Right atrium auricular region (tissue), 2 donors: ENCODE measurements around the gene NFATC2IP. TPM values are rescaled to one million over a fixed set of nuclear protein-coding genes. Genes with fewer than 3 reads are reported as not detected.
A peak's percentile ranks its signal among the peaks of the same experiment; 100 is the strongest.

Experiments used
- DNase-seq: peaks from one replicate; pipeline ENCODE4 v3.0.0-alpha.2; 2019; ENCODE audit warnings: low spot score
- H3K27ac ChIP-seq, 2 donors: fragments of 200-600 bp; sonication (generic); 1 replicate in 1 of 2; 2 replicates in 1 of 2; pipeline ENCODE4 v1.5.1; 2016 to 2019
- H3K27me3 ChIP-seq, 2 donors: fragments of 200-600 bp; sonication (generic); one replicate each; pipeline versions ENCODE4 v1.5.1 to v1.6.0; 2017 to 2019
- H3K36me3 ChIP-seq: fragments of 200-600 bp; sonication (generic); one replicate; pipeline ENCODE4 v1.5.1; 2016
- H3K4me1 ChIP-seq, 2 donors: fragments of 200-600 bp; sonication (generic); one replicate each; pipeline versions ENCODE4 v1.5.1 to v1.6.0; 2017 to 2019
- H3K4me3 ChIP-seq, 2 donors: fragments of 200-600 bp; sonication (generic); 1 replicate in 1 of 2; 2 replicates in 1 of 2; pipeline ENCODE4 v1.5.1; 2017 to 2019; ENCODE audit warnings: mild to moderate bottlenecking in 1 of 2, moderate library complexity in 1 of 2
- H3K9me3 ChIP-seq, 2 donors: fragments of 200-600 bp; sonication (generic); one replicate each; pipeline ENCODE4 v1.5.1; 2019
- CTCF ChIP-seq, 2 donors: fragments of 200-600 bp; sonication (generic); IDR thresholded peaks; one replicate each; pipeline ENCODE4 v1.5.1; 2019; ENCODE audit warnings: antibody characterized with exemption in 2 of 2
- total RNA-seq, 2 donors: library from RNA; depleted of rRNA; stranded (reverse); fragments of >200 nt; gene quantifications; one replicate each; pipeline ENCODE4 v1.1.0, GENCODE V29; 2016

The NFATC2IP gene
- 10 to 100 TPM; 10.6 to 13.0 TPM for total RNA-seq

- Histone ChIP-seq H3K9me3 (no peaks in the 10 kb centered on the region), H3K36me3 (peaks cover 21% of the 10 kb centered on the region), H3K4me1 (peaks cover 0 to 12% of the 10 kb centered on the region in 2 donors), H3K4me3 (peak within 1 kb of the TSS; percentile 93 to 97), H3K27me3 (no peaks in the 10 kb centered on the region), H3K27ac (peak within 1 kb of the TSS; percentile 83 to 87)
- peak; percentile 100 for DNase-seq
- no peak for TF ChIP-seq CTCF (IDR thresholded peaks at IDR 0.05)
Measured at GRCh38 chr16:28950648-28951409, at the start of gene NFATC2IP. TSS of gene NFATC2IP (plus strand) at chr16:28950937. CDS start at chr16:28951012, 75 bp downstream.

DNA sequence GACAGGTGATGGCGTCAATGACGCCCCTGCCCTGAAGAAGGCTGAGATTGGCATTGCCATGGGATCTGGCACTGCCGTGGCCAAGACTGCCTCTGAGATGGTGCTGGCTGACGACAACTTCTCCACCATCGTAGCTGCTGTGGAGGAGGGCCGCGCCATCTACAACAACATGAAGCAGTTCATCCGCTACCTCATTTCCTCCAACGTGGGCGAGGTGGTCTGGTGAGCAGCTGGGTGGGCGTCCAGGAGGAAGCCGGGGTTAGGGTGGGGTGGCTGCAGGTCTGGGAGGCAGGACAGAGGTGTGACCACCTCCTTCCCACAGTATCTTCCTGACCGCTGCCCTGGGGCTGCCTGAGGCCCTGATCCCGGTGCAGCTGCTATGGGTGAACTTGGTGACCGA lies 48.9 kb upstream of the NFATC2IP start:
- no peak overlapping the region for H3K4me3 ChIP-seq
- H3K9me3 ChIP-seq = no peaks in the 10 kb centered on the region
- no peak overlapping the region for H3K27ac ChIP-seq
- peaks cover 16% of the 10 kb centered on the region for H3K36me3 ChIP-seq
- no peak for DNase-seq
- no peaks in the 10 kb centered on the region for H3K27me3 ChIP-seq
- no peaks in the 10 kb centered on the region for H3K4me1 ChIP-seq
- no peak for TF ChIP-seq CTCF (IDR thresholded peaks at IDR 0.05)

DNA sequence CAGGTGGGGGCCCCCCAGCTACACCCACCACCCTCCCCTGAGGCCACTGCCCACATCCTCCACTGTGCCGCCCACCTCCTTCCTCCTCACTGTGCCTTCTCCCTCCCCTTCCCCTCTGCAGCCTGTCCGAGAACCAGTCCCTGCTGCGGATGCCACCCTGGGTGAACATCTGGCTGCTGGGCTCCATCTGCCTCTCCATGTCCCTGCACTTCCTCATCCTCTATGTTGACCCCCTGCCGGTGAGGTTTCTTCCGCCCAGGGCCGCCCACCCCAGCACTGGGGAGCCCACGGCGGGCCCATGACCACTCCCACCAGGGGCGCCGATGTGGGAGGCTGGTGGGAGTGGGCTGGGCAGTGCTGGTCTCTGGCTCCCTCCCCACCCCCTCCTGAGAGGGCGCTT lies 47.8 kb upstream of the NFATC2IP start:
- TF ChIP-seq CTCF (IDR thresholded peaks at IDR 0.05) = no peak
- no peaks in the 10 kb centered on the region for H3K27me3 ChIP-seq
- no peak for DNase-seq
- no peaks in the 10 kb centered on the region for H3K9me3 ChIP-seq
- no peaks in the 10 kb centered on the region for H3K4me1 ChIP-seq
- H3K4me3 ChIP-seq = no peak overlapping the region
- no peak overlapping the region for H3K27ac ChIP-seq
- peaks cover 16% of the 10 kb centered on the region for H3K36me3 ChIP-seq

DNA sequence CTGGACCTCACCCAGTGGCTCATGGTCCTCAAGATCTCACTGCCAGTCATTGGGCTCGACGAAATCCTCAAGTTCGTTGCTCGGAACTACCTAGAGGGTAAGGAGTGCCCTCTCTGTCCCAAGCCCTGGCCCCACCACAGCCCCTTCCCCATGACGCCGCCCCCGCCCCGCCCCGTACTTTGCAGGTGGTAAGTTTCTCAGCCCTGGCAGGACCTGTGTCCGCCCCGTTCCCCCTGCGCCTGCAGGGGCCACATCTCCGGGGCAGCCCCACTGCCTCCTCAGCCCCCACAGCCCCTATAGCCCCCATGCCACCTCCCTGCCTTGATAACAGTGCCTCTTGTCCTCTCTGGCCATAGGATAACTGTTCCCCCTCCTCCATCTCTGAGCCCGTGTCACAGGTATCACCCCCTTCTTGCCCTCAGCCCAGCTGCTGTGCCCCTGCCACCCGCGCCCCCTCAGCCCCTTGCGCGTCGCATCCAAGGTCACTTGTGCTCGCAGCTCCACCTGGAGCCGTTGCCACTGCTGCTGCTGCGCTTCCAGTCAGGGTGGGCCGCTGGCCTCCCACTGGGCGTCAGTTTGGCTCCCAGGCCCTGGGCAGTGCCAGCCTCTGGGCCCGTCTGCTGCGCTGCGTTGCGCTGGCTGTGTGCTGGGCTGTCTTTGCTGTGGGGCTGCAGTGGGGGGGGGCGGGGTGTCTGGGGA lies 47.2 kb upstream of the NFATC2IP start:
- DNase-seq = no peak
- no peaks in the 10 kb centered on the region for H3K27me3 ChIP-seq
- peaks cover 19% of the 10 kb centered on the region for H3K36me3 ChIP-seq
- no peaks in the 10 kb centered on the region for H3K4me1 ChIP-seq
- TF ChIP-seq CTCF (IDR thresholded peaks at IDR 0.05) = no peak
- no peak overlapping the region for H3K27ac ChIP-seq
- H3K4me3 ChIP-seq = no peak overlapping the region
- H3K9me3 ChIP-seq = no peaks in the 10 kb centered on the region

DNA sequence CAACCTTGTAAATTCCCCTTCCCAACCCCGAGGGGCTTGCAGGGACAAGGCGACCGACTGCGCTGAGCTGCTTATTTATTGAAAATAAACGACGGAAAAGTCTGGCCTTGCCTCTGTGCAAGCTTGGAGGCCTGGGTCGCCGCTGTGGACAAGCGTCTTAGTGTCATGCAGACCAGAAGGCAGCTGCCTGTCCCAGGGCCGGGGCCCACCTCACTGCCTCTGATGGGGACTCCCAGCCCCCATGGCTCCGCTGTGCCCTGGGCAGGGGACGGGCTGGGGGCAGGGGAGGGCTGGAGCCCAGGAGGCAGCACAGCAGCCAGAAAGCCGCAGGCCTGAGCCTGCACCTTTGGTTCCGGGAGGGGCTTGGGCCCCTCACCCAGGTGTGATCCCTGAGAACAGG lies 46.4 kb upstream of the NFATC2IP start:
- no peak for TF ChIP-seq CTCF (IDR thresholded peaks at IDR 0.05)
- no peaks in the 10 kb centered on the region for H3K9me3 ChIP-seq
- no peak overlapping the region for H3K4me3 ChIP-seq
- H3K27me3 ChIP-seq = no peaks in the 10 kb centered on the region
- H3K4me1 ChIP-seq = no peaks in the 10 kb centered on the region
- no peak overlapping the region for H3K27ac ChIP-seq
- DNase-seq = no peak
- peaks cover 25% of the 10 kb centered on the region for H3K36me3 ChIP-seq
